Tracheal epithelial cell (primary cell): ENCODE results near the gene UNC13D. TPM values are rescaled to one million over a fixed set of nuclear protein-coding genes. Genes with fewer than 3 reads are reported as not detected.

Experiments used
- total RNA-seq: library from RNA; depleted of rRNA; stranded (reverse); fragments of >200 nt; gene quantifications from 2 replicates; pipeline ENCODE4 v1.2.1, GENCODE V29; 2014

Gene UNC13D
- total RNA-seq = 6.2 and 7.7 TPM in 2 replicates

GRCh38 chr17:75843577-75844529, at the start of gene UNC13D:
Gene UNC13D (minus strand): TSS chr17:75844404. CDS start chr17:75844337, 67 bp downstream.

GRCh38 chr17:75878174-75878998, 34.2 kb upstream of the UNC13D start, which contains the start of gene TRIM47:
Gene TRIM47 (minus strand): TSS chr17:75878581. CDS start chr17:75878548, 33 bp downstream.

GRCh38 chr17:75855310-75856061, 11.3 kb upstream of the UNC13D start, which contains the start of gene WBP2:
Gene WBP2 (minus strand): TSS chr17:75855335. CDS start chr17:75855297, 38 bp downstream.

GRCh38 chr17:75784473-75785015, 59.7 kb downstream of the UNC13D start, which contains the start of gene UNK:
Gene UNK (plus strand): TSS chr17:75784806. CDS start chr17:75784881, 75 bp downstream.

Other genes starting within 250 kb of the UNC13D start
- gene SMIM5, start 211.0 kb downstream of the UNC13D start, total RNA-seq = 0.96 and 2.1 TPM in 2 replicates
- 15.4 and 17.5 TPM in 2 replicates for gene RECQL5, start 177.2 kb downstream of the UNC13D start, total RNA-seq
- gene SAP30BP, start 177.1 kb downstream of the UNC13D start, total RNA-seq = 46.3 and 67.2 TPM in 2 replicates
- 367 and 716 TPM in 2 replicates for gene ITGB4, start 122.9 kb downstream of the UNC13D start, total RNA-seq
- 26.0 and 43.9 TPM in 2 replicates for gene GALK1, start 79.2 kb downstream of the UNC13D start, total RNA-seq
- gene UNK, start 59.6 kb downstream of the UNC13D start, total RNA-seq = 7.5 and 8.3 TPM in 2 replicates
- gene WBP2, start 10.9 kb upstream of the UNC13D start, total RNA-seq = 18.3 and 24.9 TPM in 2 replicates
- gene TRIM47, start 34.2 kb upstream of the UNC13D start, total RNA-seq = 16.2 and 46.3 TPM in 2 replicates
- gene TRIM65, start 52.5 kb upstream of the UNC13D start, total RNA-seq = 24.1 and 30.1 TPM in 2 replicates
- 29.9 and 39.6 TPM in 2 replicates for gene MRPL38, start 60.5 kb upstream of the UNC13D start, total RNA-seq
- gene FBF1, start 96.6 kb upstream of the UNC13D start, total RNA-seq = 9.2 and 11.9 TPM in 2 replicates
- 43.3 and 61.4 TPM in 2 replicates for gene ACOX1, start 134.8 kb upstream of the UNC13D start, total RNA-seq
- gene TEN1, start 134.8 kb upstream of the UNC13D start, total RNA-seq = 17.6 and 22.4 TPM in 2 replicates
- gene CDK3, start 156.5 kb upstream of the UNC13D start, total RNA-seq = 0.21 and 1.2 TPM in 2 replicates
- gene EVPL, start 182.9 kb upstream of the UNC13D start, total RNA-seq = 28.2 and 44.8 TPM in 2 replicates
- gene SRP68, start 228.1 kb upstream of the UNC13D start, total RNA-seq = 35.9 and 47.3 TPM in 2 replicates
- gene GALR2, start 230.4 kb upstream of the UNC13D start, total RNA-seq = 0.21 TPM in 1 of 2 replicates, not detected in the other
- gene ZACN, start 234.8 kb upstream of the UNC13D start, total RNA-seq = not detected in 2 replicates